LNCAP (cell line): ENCODE measurements around the gene FRMPD1.

ENCODE experiments used
- CTCF ChIP-seq: fragments of 450-650 bp; IDR thresholded peaks from 2 replicates; pipeline ENCODE4 v1.5.1; 2017; ENCODE audit warnings: mild to moderate bottlenecking

Gene FRMPD1

GRCh38 chr9:37729499-37729898, 78.7 kb downstream of the FRMPD1 start:
- no peak for TF ChIP-seq CTCF

GRCh38 chr9:37730256-37730655, 79.5 kb downstream of the FRMPD1 start:
- no peak for TF ChIP-seq CTCF

GRCh38 chr9:37730839-37731238, 80.1 kb downstream of the FRMPD1 start:
- TF ChIP-seq CTCF, result no peak

- no peak for TF ChIP-seq CTCF
These were observed 81.5 kb downstream of the FRMPD1 start for GRCh38 chr9:37732086-37732741.

- TF ChIP-seq CTCF, result no peak
These were observed 82.2 kb downstream of the FRMPD1 start for GRCh38 chr9:37732952-37733351.

GRCh38 chr9:37739222-37739621, 88.5 kb downstream of the FRMPD1 start:
- no peak for TF ChIP-seq CTCF

GRCh38 chr9:37740128-37740527, 89.4 kb downstream of the FRMPD1 start:
- no peak for TF ChIP-seq CTCF
